ENCODE measurements around the gene CPPED1. TPM values are rescaled to one million over a fixed set of nuclear protein-coding genes. Genes with fewer than 3 reads are reported as not detected.

Gene CPPED1
- total and polyA plus RNA-seq, 2 of the 4 experiments (the other 2 are of a cell fraction) = 5.1 to 6.5 TPM

- WGBS, 2 experiments (ENCODE audit: extremely low coverage in 2 of 2, insufficient read length in 1 of 2) = no CpG with 5 or more reads among the region's 7 CpGs
- Histone ChIP-seq H3K27ac (ENCODE audit: insufficient read depth, low read length) (no peak overlapping the region), H3K14ac (replicated peaks; ENCODE audit: low read depth, low read length) (no peak overlapping the region), H4K91ac (ENCODE audit: insufficient read depth, low read depth, low read length) (no peak overlapping the region), H2AFZ (replicated peaks; ENCODE audit: low read length, poor library complexity) (no peak overlapping the region), H3K56ac (ENCODE audit: extremely low read depth, insufficient read depth, low read length) (no peak overlapping the region), H2BK5ac (ENCODE audit: low read depth, low read length, poor library complexity, severe bottlenecking) (no peak overlapping the region), H3K23ac (ENCODE audit: low read depth, low read length) (no peak overlapping the region), H3K36me3 (ENCODE audit: control insufficient read depth, insufficient read depth, low read length) (no peaks in the 10 kb centered on the region), H3K4me1 (ENCODE audit: control insufficient read depth, insufficient read depth, low read length) (no peaks in the 10 kb centered on the region), H3K9me1 (ENCODE audit: insufficient read depth, low read length) (no peaks in the 10 kb centered on the region), H3K4ac (ENCODE audit: low read depth, low read length) (no peak overlapping the region), H2BK120ac (ENCODE audit: low read depth, low read length) (no peak overlapping the region), H3K9ac (ENCODE audit: low read depth, low read length) (no peak overlapping the region), H4K5ac (ENCODE audit: low read depth, low read length) (no peak overlapping the region), H2BK15ac (ENCODE audit: low read depth, low read length) (no peak overlapping the region), H2AK9ac (replicated peaks; ENCODE audit: low read depth, low read length, poor library complexity) (no peak overlapping the region), H3K79me1 (ENCODE audit: low read depth in 1 of 2, low read length in 2 of 2) (no peaks in the 10 kb centered on the region), H3K9me3 (ENCODE audit: control insufficient read depth, insufficient read depth, low read length) (no peaks in the 10 kb centered on the region), H2AK5ac (ENCODE audit: low read depth, low read length) (no peak overlapping the region), H3K4me3 (ENCODE audit: insufficient read depth, low read depth, low read length) (no peak overlapping the region), H3K18ac (ENCODE audit: low read depth, low read length) (no peak overlapping the region), H3K4me2 (ENCODE audit: low read depth, low read length) (no peak overlapping the region), H2BK20ac (ENCODE audit: low read depth, low read length) (no peak overlapping the region), H4K8ac (ENCODE audit: low read depth in 2 of 2, low read length in 2 of 2) (no peak overlapping the region), H4K20me1 (ENCODE audit: insufficient read depth, low read length) (no peaks in the 10 kb centered on the region), H3K27me3 (ENCODE audit: control insufficient read depth, insufficient read depth, low read length) (no peaks in the 10 kb centered on the region)
- TF ChIP-seq POLR2A (IDR thresholded peaks at IDR 0.05; ENCODE audit: low read depth, low read length) (no peak), CEBPB (IDR thresholded peaks at IDR 0.05; ENCODE audit: low read depth, low read length) (no peak)
- dilution Hi-C loops (cut with HindIII; ENCODE audit: low sequenced_read_pairs, unreplicated experiment) = no loop called here
- in situ Hi-C loops (cut with MboI; ENCODE audit: low sequenced_read_pairs) = no loop called here
- ChIA-PET POLR2A (ENCODE audit: unreplicated experiment) (no interaction called here), CTCF (no interaction called here)
- intact Hi-C loops (cut with micrococcal nuclease) = no loop called here
- DNase-seq (no peak), ATAC-seq (ENCODE audit: low read depth) (no peak)
- BruUV-seq (replicated peaks) = no TSS peak
Measured at GRCh38 chr16:12699161-12699560, 104.5 kb downstream of the CPPED1 start.

All from IMR-90 (cell line).